IPS DF 6.9 (cell line): Measurements from ENCODE around the gene TMEM38B.
"Not testable (repeated sequence)": the region's sequence is repeated elsewhere in the genome, so short reads cannot be mapped to it uniquely, and the experiment has no call there.

ENCODE experiments used
- DNase-seq: peaks from one replicate; pipeline ENCODE4 v3.0.0-alpha.2; 2013; ENCODE audit warnings: low read depth, low spot score
- H3K27ac ChIP-seq: one replicate; pipeline ENCODE4 v1.5.1; 2013; ENCODE audit warnings: low read length, control low read depth
- H3K27me3 ChIP-seq: 2 replicates; pipeline ENCODE4 v1.6.1; 2013; ENCODE audit warnings: mild to moderate bottlenecking, low read length; ENCODE audit not compliant: control insufficient read depth, insufficient read depth
- H3K36me3 ChIP-seq: 2 replicates; pipeline ENCODE4 v1.6.1; 2013; ENCODE audit warnings: low read length; ENCODE audit not compliant: control insufficient read depth, insufficient read depth
- H3K4me1 ChIP-seq: 2 replicates; pipeline ENCODE4 v1.6.1; 2013; ENCODE audit warnings: low read length; ENCODE audit not compliant: control insufficient read depth, insufficient read depth
- H3K4me3 ChIP-seq: 2 replicates; pipeline ENCODE4 v1.5.1; 2013; ENCODE audit warnings: mild to moderate bottlenecking, low read length
- H3K9me3 ChIP-seq: 2 replicates; pipeline ENCODE4 v1.6.1; 2013; ENCODE audit warnings: low read length, inconsistent platforms; ENCODE audit not compliant: control insufficient read depth, insufficient read depth
- WGBS: extraction: QIAGEN DNeasy Blood & Tissue Kit; methylation state at CpG from one replicate; pipeline ENCODE4 v1.1.7; 2013; ENCODE audit warnings: mixed read lengths, missing lambda C conversion rate; ENCODE audit not compliant: insufficient read length, insufficient coverage; 5-methylcytosine and 5-hydroxymethylcytosine counted together

Gene TMEM38B

GRCh38 chr9:105760053-105760452, 65.7 kb downstream of the TMEM38B start:
- no peaks in the 10 kb centered on the region for H3K36me3 ChIP-seq
- H3K27ac ChIP-seq: no peak overlapping the region
- H3K27me3 ChIP-seq: no peaks in the 10 kb centered on the region
- H3K9me3 ChIP-seq: no peaks in the 10 kb centered on the region
- DNase-seq: no peak
- WGBS: no CpG with 5 or more reads among the region's 8 CpGs
- no peak overlapping the region for H3K4me3 ChIP-seq
- no peaks in the 10 kb centered on the region for H3K4me1 ChIP-seq

GRCh38 chr9:105782561-105783494, 88.5 kb downstream of the TMEM38B start:
- not testable (repeated sequence) for H3K27me3 ChIP-seq, DNase-seq, H3K36me3 ChIP-seq, H3K4me3 ChIP-seq, H3K4me1 ChIP-seq, H3K27ac ChIP-seq, H3K9me3 ChIP-seq
- no CpG with 5 or more reads among the region's 27 CpGs for WGBS

- H3K27me3 ChIP-seq, DNase-seq, H3K36me3 ChIP-seq, H3K4me1 ChIP-seq, H3K4me3 ChIP-seq, H3K9me3 ChIP-seq, H3K27ac ChIP-seq: not testable (repeated sequence)
- no CpG with 5 or more reads among the region's 6 CpGs for WGBS
Measured at GRCh38 chr9:105783495-105783872, 89.1 kb downstream of the TMEM38B start.

GRCh38 chr9:105786796-105787195, 92.5 kb downstream of the TMEM38B start:
- WGBS: no CpG with 5 or more reads among the region's 2 CpGs
- DNase-seq, H3K36me3 ChIP-seq: not testable (repeated sequence)

DNA sequence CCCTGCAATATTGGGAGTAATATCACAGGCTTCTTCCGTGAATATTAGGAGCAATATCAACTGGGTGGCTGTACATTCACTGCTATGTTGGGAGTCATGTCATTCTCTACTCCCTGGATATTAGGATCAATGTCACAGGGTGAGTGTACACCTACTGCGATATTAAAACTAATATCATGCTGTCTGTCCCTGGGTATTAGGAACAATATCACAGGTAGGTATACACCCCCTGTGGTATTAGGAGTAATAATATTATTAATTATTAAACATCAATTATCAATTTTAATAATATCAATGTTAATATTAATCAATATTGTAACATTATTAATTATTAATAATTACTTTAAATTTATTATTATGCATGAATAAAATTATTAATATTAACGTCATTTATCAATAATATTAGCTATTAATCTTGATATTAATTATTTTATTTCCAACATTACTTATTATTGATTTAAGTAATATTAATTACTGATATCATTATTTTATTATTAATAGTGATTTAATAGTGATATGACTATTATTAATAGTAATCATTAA, 121.9 kb downstream of the TMEM38B start:
- no peak overlapping the region for H3K27ac ChIP-seq
- no peaks in the 10 kb centered on the region for H3K4me1 ChIP-seq
- no peaks in the 10 kb centered on the region for H3K27me3 ChIP-seq
- no peak overlapping the region for H3K4me3 ChIP-seq
- no peak for DNase-seq
- no peaks in the 10 kb centered on the region; the same call in 1 of the 2 replicates for H3K9me3 ChIP-seq
- 80% methylated on average over 1 of the region's 3 CpGs for WGBS
- no peaks in the 10 kb centered on the region for H3K36me3 ChIP-seq

More at GRCh38 chr9:105786796-105787195, 92.5 kb downstream of the TMEM38B start:
- not testable (repeated sequence) for H3K27ac ChIP-seq, H3K4me1 ChIP-seq, H3K9me3 ChIP-seq, H3K27me3 ChIP-seq, H3K4me3 ChIP-seq

- no peak overlapping the region for H3K4me3 ChIP-seq
- WGBS: no CpG with 5 or more reads among the region's 5 CpGs
- no peaks in the 10 kb centered on the region for H3K4me1 ChIP-seq
- no peaks in the 10 kb centered on the region for H3K36me3 ChIP-seq
- no peaks in the 10 kb centered on the region for H3K27me3 ChIP-seq
- no peaks in the 10 kb centered on the region; the same call in 1 of the 2 replicates for H3K9me3 ChIP-seq
- H3K27ac ChIP-seq: no peak overlapping the region
- no peak for DNase-seq
Measured at GRCh38 chr9:105816981-105817380, 122.6 kb downstream of the TMEM38B start.

DNA sequence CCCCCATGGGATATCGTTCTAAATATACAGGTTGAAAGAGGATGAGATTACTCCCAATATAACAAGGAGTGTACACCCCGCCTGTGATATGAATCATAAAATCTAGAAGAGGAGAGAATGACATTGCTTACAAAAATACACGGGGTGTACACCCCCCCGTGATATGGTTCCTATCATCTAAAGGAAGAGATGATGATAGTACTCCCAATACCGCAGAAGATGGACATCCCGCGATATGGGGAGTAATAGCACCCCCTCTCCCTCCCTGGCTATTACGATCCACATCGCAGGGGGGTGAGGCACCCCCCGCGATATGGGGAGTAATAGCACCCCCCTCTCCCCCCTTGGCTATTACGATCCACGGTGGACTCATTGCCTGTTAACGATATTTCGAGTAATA, 124.6 kb downstream of the TMEM38B start:
- Histone ChIP-seq H3K27ac (no peak overlapping the region), H3K36me3 (no peaks in the 10 kb centered on the region), H3K4me1 (no peaks in the 10 kb centered on the region), H3K4me3 (no peak overlapping the region), H3K9me3 (no peaks in the 10 kb centered on the region), H3K27me3 (no peaks in the 10 kb centered on the region)
- WGBS: no CpG with 5 or more reads among the region's 15 CpGs
- DNase-seq: no peak

GRCh38 chr9:105822814-105823213, 128.5 kb downstream of the TMEM38B start:
- Histone ChIP-seq H3K9me3 (no peaks in the 10 kb centered on the region), H3K4me3 (no peak overlapping the region), H3K27me3 (no peaks in the 10 kb centered on the region), H3K27ac (no peak overlapping the region), H3K4me1 (no peaks in the 10 kb centered on the region), H3K36me3 (no peaks in the 10 kb centered on the region)
- DNase-seq: no peak
- WGBS: no CpG with 5 or more reads among the region's 23 CpGs
